H1 (cell line): ENCODE results near the gene CENPP. TPM values are rescaled to one million over a fixed set of nuclear protein-coding genes. Genes with fewer than 3 reads are reported as not detected.

Experiments
- CTCF ChIA-PET: fragments of 300-600 bp; sonication (Branson Sonifier 250); formaldehyde crosslinking; loops from one replicate; lab custom pipeline; 2021; ENCODE audit not compliant: partially characterized antibody; lab: Charles Lee
- POLR2A ChIA-PET: fragments of 300-600 bp; sonication (Branson Sonifier 250); formaldehyde crosslinking; loops from one replicate; lab custom pipeline; 2021; ENCODE audit warnings: inconsistent platforms; ENCODE audit not compliant: partially characterized antibody; lab: Charles Lee
- DNase-seq, 2 experiments: peaks; one replicate each; pipeline versions ENCODE4 v3.0.0 to v3.0.0-alpha.2; 2010 to 2022; ENCODE audit warnings: low spot score in 2 of 2, low read depth in 1 of 2, mixed read lengths in 1 of 2
- FAIRE-seq: peaks from 2 replicates; lab custom pipeline; 2011; peaks lifted over from hg19 to GRCh38; lab: Jason Lieb, UNC
- H2AFZ ChIP-seq: 2 replicates; pipeline ENCODE4 v1.8.1; 2012; ENCODE audit warnings: low read length, inconsistent platforms
- H2AK5ac ChIP-seq: 2 replicates; pipeline ENCODE4 v1.6.1; 2013; ENCODE audit warnings: low read depth, low read length
- H2BK120ac ChIP-seq: replicated peaks from 2 replicates; pipeline ENCODE3; 2013; ENCODE audit warnings: low read depth, low read length, inconsistent platforms
- H2BK12ac ChIP-seq: 2 replicates; pipeline ENCODE4 v1.6.1; 2013; ENCODE audit warnings: low read depth, low read length
- H2BK15ac ChIP-seq: 2 replicates; pipeline ENCODE4 v1.6.1; 2013; ENCODE audit warnings: low read length
- H2BK20ac ChIP-seq: 2 replicates; pipeline ENCODE4 v1.6.1; 2013; ENCODE audit warnings: low read length
- H2BK5ac ChIP-seq: 2 replicates; pipeline ENCODE4 v1.6.1; 2013; ENCODE audit warnings: low read depth, low read length
- H3K14ac ChIP-seq: 2 replicates; pipeline ENCODE4 v1.6.1; 2013; ENCODE audit warnings: inconsistent platforms; ENCODE audit not compliant: insufficient read length
- H3K18ac ChIP-seq: 2 replicates; pipeline ENCODE4 v1.6.1; 2013; ENCODE audit warnings: low read length; ENCODE audit errors: extremely low read depth
- H3K23ac ChIP-seq: 2 replicates; pipeline ENCODE4 v1.6.1; 2013; ENCODE audit warnings: inconsistent platforms; ENCODE audit not compliant: insufficient read length
- H3K23me2 ChIP-seq: 2 replicates; pipeline ENCODE4 v1.6.1; 2013; ENCODE audit warnings: low read depth, low read length
- H3K27ac ChIP-seq: 2 replicates; pipeline ENCODE4 v1.6.1; 2011; ENCODE audit warnings: low read depth, low read length, inconsistent platforms
- H3K27me3 ChIP-seq, 4 experiments: replicated peaks in 1 of 4; 1 replicate in 1 of 4; 2 replicates in 3 of 4; pipeline versions ENCODE4 v1.6.1 to v1.8.1; 2011 to 2013; ENCODE audit warnings: low read length in 3 of 4, mild to moderate bottlenecking in 3 of 4, inconsistent platforms in 2 of 4, mixed read lengths in 2 of 4, moderate library complexity in 1 of 4; ENCODE audit not compliant: control insufficient read depth in 3 of 4, insufficient read depth in 3 of 4; ENCODE audit errors: extremely low read depth in 1 of 4
- H3K36me3 ChIP-seq, 4 experiments: 2 replicates each; pipeline versions ENCODE4 v1.6.1 to v1.8.1; 2011 to 2013; ENCODE audit warnings: mild to moderate bottlenecking in 4 of 4, low read length in 3 of 4, moderate library complexity in 2 of 4, control low read depth in 1 of 4, inconsistent platforms in 1 of 4; ENCODE audit not compliant: insufficient read depth in 4 of 4, control insufficient read depth in 2 of 4
- H3K4ac ChIP-seq: replicated peaks from 2 replicates; pipeline ENCODE3; 2013; ENCODE audit warnings: low read length, low read depth, mixed read lengths, inconsistent platforms; ENCODE audit not compliant: insufficient read length
- H3K4me1 ChIP-seq, 4 experiments: replicated peaks in 1 of 4; 1 replicate in 1 of 4; 2 replicates in 3 of 4; pipeline versions ENCODE4 v1.6.1 to v1.8.1; 2011 to 2013; ENCODE audit warnings: low read length in 3 of 4, inconsistent platforms in 2 of 4, mixed read lengths in 1 of 4; ENCODE audit not compliant: insufficient read depth in 4 of 4, control insufficient read depth in 3 of 4
- H3K4me2 ChIP-seq, 2 experiments: 2 replicates each; pipeline versions ENCODE4 v1.6.1 to v1.8.1; 2011 to 2013; ENCODE audit warnings: low read depth in 2 of 2, low read length in 2 of 2, control low read depth in 1 of 2, inconsistent platforms in 1 of 2, mild to moderate bottlenecking in 1 of 2; ENCODE audit not compliant: insufficient read depth in 1 of 2
- H3K4me3 ChIP-seq, 4 experiments: fragments of 200-600, 300-600 bp in 1 of 4; sonication (generic), shearing (Covaris generic), sonication (Bioruptor Twin) in 1 of 4; 2 replicates each; pipeline versions ENCODE4 v1.5.1 to v1.8.1; 2011 to 2016; ENCODE audit warnings: low read length in 4 of 4, low read depth in 3 of 4, control low read depth in 2 of 4, inconsistent platforms in 2 of 4, mild to moderate bottlenecking in 2 of 4, mixed read lengths in 1 of 4, moderate library complexity in 1 of 4; ENCODE audit not compliant: insufficient read depth in 2 of 4; ENCODE audit errors: extremely low read depth in 1 of 4
- H3K56ac ChIP-seq: replicated peaks from 2 replicates; pipeline ENCODE3; 2013; ENCODE audit warnings: low read depth, mild to moderate bottlenecking, mixed read lengths, low read length, inconsistent platforms; ENCODE audit not compliant: insufficient read length
- H3K79me1 ChIP-seq: 2 replicates; pipeline ENCODE4 v1.6.1; 2013; ENCODE audit warnings: low read depth, low read length, control low read depth
- H3K79me2 ChIP-seq, 2 experiments: 2 replicates each; pipeline versions ENCODE4 v1.6.1 to v1.8.1; 2012 to 2013; ENCODE audit warnings: low read length in 2 of 2, mild to moderate bottlenecking in 2 of 2, inconsistent platforms in 1 of 2; ENCODE audit not compliant: insufficient read depth in 2 of 2, control insufficient read depth in 1 of 2
- H3K9ac ChIP-seq, 4 experiments: replicated peaks in 1 of 4; 1 replicate in 1 of 4; 2 replicates in 3 of 4; pipeline versions ENCODE4 v1.6.1 to v1.8.1; 2011 to 2013; ENCODE audit warnings: low read depth in 3 of 4, low read length in 3 of 4, control low read depth in 2 of 4, mild to moderate bottlenecking in 2 of 4, moderate library complexity in 2 of 4, inconsistent platforms in 1 of 4; ENCODE audit errors: extremely low read depth in 1 of 4
- H3K9me3 ChIP-seq, 2 experiments: 2 replicates each; pipeline versions ENCODE4 v1.6.1 to v1.8.1; 2012 to 2013; ENCODE audit warnings: mild to moderate bottlenecking in 2 of 2, moderate library complexity in 2 of 2, control low read depth in 1 of 2, inconsistent platforms in 1 of 2, low read depth in 1 of 2, low read length in 1 of 2, mixed read lengths in 1 of 2; ENCODE audit not compliant: insufficient read depth in 2 of 2
- H4K20me1 ChIP-seq, 2 experiments: replicated peaks in 1 of 2; 2 replicates each; pipeline versions ENCODE3 to v1.8.1; 2011 to 2013; ENCODE audit warnings: inconsistent platforms in 2 of 2, low read length in 2 of 2, mild to moderate bottlenecking in 1 of 2; ENCODE audit not compliant: insufficient read depth in 2 of 2, control insufficient read depth in 1 of 2
- H4K5ac ChIP-seq: 2 replicates; pipeline ENCODE4 v1.6.1; 2013; ENCODE audit warnings: low read length, low read depth, mixed read lengths, inconsistent platforms; ENCODE audit not compliant: insufficient read length
- H4K8ac ChIP-seq: 2 replicates; pipeline ENCODE4 v1.8.0; 2013; ENCODE audit warnings: mild to moderate bottlenecking, moderate library complexity, low read length, inconsistent platforms; ENCODE audit not compliant: insufficient read depth; ENCODE audit errors: extremely low read depth
- H4K91ac ChIP-seq: replicated peaks from 2 replicates; pipeline ENCODE3; 2013; ENCODE audit warnings: low read length, mixed read lengths, inconsistent platforms; ENCODE audit not compliant: insufficient read length
- WGBS, 2 experiments: shearing (Covaris generic) in 1 of 2; methylation state at CpG; one replicate each; pipeline versions ENCODE4 v1.1.6 to v1.1.7; 2013 to 2015; ENCODE audit warnings: low lambda C conversion rate in 2 of 2, mixed read lengths in 2 of 2, inconsistent platforms in 1 of 2, low coverage in 1 of 2, missing lambda C conversion rate in 1 of 2; ENCODE audit not compliant: insufficient replicate concordance in 2 of 2, insufficient coverage in 1 of 2, insufficient read length in 1 of 2; ENCODE audit errors: extremely low coverage in 1 of 2, missing lambda C conversion rate in 1 of 2; 5-methylcytosine and 5-hydroxymethylcytosine counted together
- polyA plus RNA-seq, 7 experiments: library from polyadenylated mRNA; depleted of rRNA in 3 of 7; stranded (reverse) in 5 of 7; unstranded in 2 of 7; fragments of >200 nt in 5 of 7; fragments of 200-250 nt in 2 of 7; gene quantifications; 1 replicate in 5 of 7; 2 replicates in 1 of 7; 4 replicates in 1 of 7; pipeline versions ENCODE4 v1.2.1 to v1.2.3, GENCODE V29; 2011 to 2013; ENCODE audit warnings: missing spikeins in 2 of 7, mixed read lengths in 2 of 7
- total RNA-seq: library from RNA; stranded (reverse); fragmentation: NEBNext Ultra II Directional; extraction: Animal tissue kit (Norgen Biotek cat#: 25700); gene quantifications from 2 replicates; pipeline ENCODE4 v1.2.1, GENCODE V29; 2021

Gene CENPP
- total and polyA plus RNA-seq, 2 of the 8 experiments (the other 6 are each of a cell fraction or from before 2014, with no cell fraction given) = 2.7 to 10.8 TPM

- no peak overlapping the region for H4K8ac ChIP-seq
- H3K18ac ChIP-seq = no peak overlapping the region
- no peaks in the 10 kb centered on the region for H3K27me3 ChIP-seq
- no peaks in the 10 kb centered on the region for H3K79me2 ChIP-seq
- POLR2A ChIA-PET = interaction anchor here (1.2 kb wide), 1 partner anchor 12 kb away, joined by 3 read pairs; no protein-coding TSS in a partner anchor
- H3K14ac ChIP-seq = no peak overlapping the region
- CTCF ChIA-PET = no interaction called here
- no peak overlapping the region for H2BK20ac ChIP-seq
- no peaks in the 10 kb centered on the region for H3K36me3 ChIP-seq
- no peak for FAIRE-seq
- 67% methylated on average over 7 of the region's 7 CpGs; no CpG with 5 or more reads in 1 of the 2 experiments for WGBS, 2 experiments
- no peak overlapping the region for H3K4ac ChIP-seq
- H3K79me1 ChIP-seq = no peaks in the 10 kb centered on the region
- no peak overlapping the region for H2AK5ac ChIP-seq
- no peak overlapping the region for H2BK15ac ChIP-seq
- peaks cover 0 to 8% (median 3%) of the 10 kb centered on the region in 4 experiments; a peak in 3 of 7 replicates for H3K4me1 ChIP-seq
- H2AFZ ChIP-seq = no peak overlapping the region
- H3K4me3 ChIP-seq = no peak overlapping the region
- H3K9me3 ChIP-seq = no peaks in the 10 kb centered on the region
- H3K4me2 ChIP-seq = no peak overlapping the region
- H2BK12ac ChIP-seq = no peak overlapping the region
- no peaks in the 10 kb centered on the region for H3K23me2 ChIP-seq
- H3K27ac ChIP-seq = no peak overlapping the region
- no peak overlapping the region for H3K56ac ChIP-seq
- H2BK120ac ChIP-seq = no peak overlapping the region
- no peak overlapping the region for H4K5ac ChIP-seq
- DNase-seq = no peak
- no peak overlapping the region for H4K91ac ChIP-seq
- no peaks in the 10 kb centered on the region for H4K20me1 ChIP-seq
- H2BK5ac ChIP-seq = no peak overlapping the region
- H3K9ac ChIP-seq = no peak overlapping the region
- H3K23ac ChIP-seq = no peak overlapping the region
Observed at GRCh38 chr9:92378865-92379560, 53.3 kb downstream of the CENPP start.
